Activated CD4-positive, alpha-beta memory T cell treated with anti-CD3 and anti-CD28 coated beads for 36 hours (primary cell): Measurements from ENCODE around the gene MAML2. TPM values are rescaled to one million over a fixed set of nuclear protein-coding genes. Genes with fewer than 3 reads are reported as not detected.

ENCODE experiments used
- microRNA-seq: library from miRNA; unstranded; fragments of <30 nt; microRNA quantifications from one replicate; pipeline ENCODE4 v1.2.0, GENCODE V29; 2022; ENCODE audit warnings: borderline number of aligned reads, borderline microRNAs expressed, borderline replicate concordance
- total RNA-seq, 2 experiments: library from RNA; stranded (reverse); gene quantifications; one replicate each; pipeline ENCODE4 v1.2.3, GENCODE V29; 2021

The MAML2 gene
- total RNA-seq, 2 experiments from 2014 or later, result 24.2 TPM

Small RNAs within 50 kb of the gene (microRNA-seq; reads per million reads assigned to microRNA genes)
- not detected for gene MIR1260B

Other genes starting within 250 kb of the MAML2 start
- 10 to 100 TPM; 30.6 to 35.3 TPM for gene CCDC82, start 46.7 kb upstream of the MAML2 start, total RNA-seq
- gene JRKL, start 46.8 kb upstream of the MAML2 start, total RNA-seq, result 10 to 100 TPM; 13.7 to 15.4 TPM